22Rv1 (cell line): ENCODE data around the gene UBE3B.

Experiments
- ZFX ChIP-seq: fragments of 450-650 bp; IDR thresholded peaks from 2 replicates; pipeline ENCODE4 v1.6.1; 2017; ENCODE audit warnings: antibody characterized with exemption, borderline replicate concordance
- TF ChIP-seq, protein P1 (sequence below): fragments of 450-650 bp; IDR thresholded peaks from 2 replicates; pipeline ENCODE4 v1.5.1; 2017; ENCODE audit warnings: mild to moderate bottlenecking

DNA sequence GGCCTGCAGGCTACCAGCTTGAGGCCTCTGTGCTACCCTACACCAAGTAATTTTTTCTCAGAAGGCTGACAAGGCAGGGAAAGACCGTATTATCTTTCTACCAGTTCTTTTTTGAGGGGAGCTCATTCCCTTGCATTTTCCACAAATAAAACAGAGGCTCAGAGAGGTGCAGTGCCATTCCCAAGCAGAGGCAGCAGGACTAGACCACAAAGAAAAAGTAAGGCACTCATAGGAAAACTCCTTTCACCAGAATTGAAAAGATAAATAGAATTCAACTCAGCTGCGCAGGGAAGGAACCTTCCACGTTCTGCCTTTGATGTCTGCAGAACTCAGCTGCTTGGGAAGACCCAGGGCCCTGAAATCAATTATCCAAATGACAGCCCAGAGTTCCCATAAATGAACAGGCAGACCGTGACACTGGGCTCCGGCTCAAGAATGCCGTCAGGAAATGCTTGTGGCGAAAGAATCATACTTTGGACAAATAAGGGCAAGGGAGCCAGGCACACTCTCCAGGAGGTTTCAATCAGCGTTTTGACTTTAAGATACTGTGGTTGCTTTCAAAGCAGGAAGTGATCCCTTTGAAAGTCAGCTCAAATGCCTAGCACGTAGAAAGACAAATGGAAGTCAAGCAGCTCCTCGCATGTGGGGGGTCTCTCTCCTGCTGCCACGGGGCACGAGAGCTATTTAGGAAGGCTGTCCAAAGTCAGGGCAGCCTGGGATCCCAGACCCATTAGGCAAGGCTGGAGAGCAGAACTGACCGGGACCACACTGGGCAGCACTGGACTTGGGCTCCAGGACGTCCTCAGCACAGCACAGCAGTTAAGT lies 14.4 kb upstream of the UBE3B start:
- TF ChIP-seq, protein P1, sequence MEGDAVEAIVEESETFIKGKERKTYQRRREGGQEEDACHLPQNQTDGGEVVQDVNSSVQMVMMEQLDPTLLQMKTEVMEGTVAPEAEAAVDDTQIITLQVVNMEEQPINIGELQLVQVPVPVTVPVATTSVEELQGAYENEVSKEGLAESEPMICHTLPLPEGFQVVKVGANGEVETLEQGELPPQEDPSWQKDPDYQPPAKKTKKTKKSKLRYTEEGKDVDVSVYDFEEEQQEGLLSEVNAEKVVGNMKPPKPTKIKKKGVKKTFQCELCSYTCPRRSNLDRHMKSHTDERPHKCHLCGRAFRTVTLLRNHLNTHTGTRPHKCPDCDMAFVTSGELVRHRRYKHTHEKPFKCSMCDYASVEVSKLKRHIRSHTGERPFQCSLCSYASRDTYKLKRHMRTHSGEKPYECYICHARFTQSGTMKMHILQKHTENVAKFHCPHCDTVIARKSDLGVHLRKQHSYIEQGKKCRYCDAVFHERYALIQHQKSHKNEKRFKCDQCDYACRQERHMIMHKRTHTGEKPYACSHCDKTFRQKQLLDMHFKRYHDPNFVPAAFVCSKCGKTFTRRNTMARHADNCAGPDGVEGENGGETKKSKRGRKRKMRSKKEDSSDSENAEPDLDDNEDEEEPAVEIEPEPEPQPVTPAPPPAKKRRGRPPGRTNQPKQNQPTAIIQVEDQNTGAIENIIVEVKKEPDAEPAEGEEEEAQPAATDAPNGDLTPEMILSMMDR, result no peak
- TF ChIP-seq ZFX, result no peak
